ENCODE data around the gene SNX14. TPM values are rescaled to one million over a fixed set of nuclear protein-coding genes. Genes with fewer than 3 reads are reported as not detected.

Gene SNX14
- polyA plus RNA-seq, 1 of the 3 experiments (the other 2 are of a cell fraction) = 40.4 TPM

- WGBS (ENCODE audit: low lambda C conversion rate) = under 1% methylated on average over 42 of the region's 85 CpGs
These were observed 48.5 kb upstream of the SNX14 start for GRCh38 chr6:85641897-85642773.

More at GRCh38 chr6:85641897-85642773, 48.5 kb upstream of the SNX14 start:
- Histone ChIP-seq H3K4me2 (peak overlapping the region; percentile 91), H3K79me2 (ENCODE audit: insufficient read depth) (peaks cover 63% of the 10 kb centered on the region), H3K4me1 (ENCODE audit: control insufficient read depth in 1 of 2, insufficient read depth in 2 of 2, low read depth in 1 of 2, low read length in 1 of 2) (peaks cover 10 to 12% of the 10 kb centered on the region in 2 experiments; a peak in 3 of 4 replicates), H3K9me3 (no peaks in the 10 kb centered on the region), H3F3A (replicated peaks; ENCODE audit: insufficient read depth) (peaks cover 12% of the 10 kb centered on the region), H3K27ac (ENCODE audit: low read depth in 2 of 2, low read length in 1 of 2) (peak overlapping the region; percentile 98), H2AFZ (ENCODE audit: low read depth) (0 out of 2 replicates have a peak overlapping the region, but pooled peaks have one; percentile 29), H3K36me3 (replicated peaks in 1 of 2; ENCODE audit: control insufficient read depth in 1 of 2, insufficient read depth in 2 of 2, low read length in 1 of 2) (peaks cover 30 to 32% of the 10 kb centered on the region in 2 experiments), H3K4me3 (ENCODE audit: low read depth in 2 of 2, low read length in 1 of 2) (peak overlapping the region; percentile 95 to 97), H3K9ac (peak overlapping the region; percentile 99), H3K9me2 (no peaks in the 10 kb centered on the region), H3K27me3 (ENCODE audit: insufficient read depth) (no peaks in the 10 kb centered on the region), H4K20me1 (ENCODE audit: insufficient read depth) (peaks cover 50% of the 10 kb centered on the region)
- ChIA-PET CTCF (interaction anchor here (0.8 to 1.4 kb wide), 3 partner anchors 18 to 49 kb away, joined by 3 to 6 read pairs (median 3); partner anchors contain the start of gene SNX14), POLR2A (interaction anchor here (0.8 to 8.1 kb wide), 12 partner anchors 10 to 1766 kb away, joined by 3 to 149 read pairs (median 7); partner anchors contain the start of genes SNX14 and ZNF292)
- TF ChIP-seq MXI1 (IDR thresholded peaks at IDR 0.05; ENCODE audit: low read depth, low read length) = peak; percentile 97
- TF ChIP-seq USF2 (IDR thresholded peaks at IDR 0.05; ENCODE audit: borderline replicate concordance, low read depth, low read length) = no peak
- TF ChIP-seq PBX3 (IDR thresholded peaks at IDR 0.05) = no peak; the same call in 1 of the 2 replicates
- no peak for TF ChIP-seq RFX5 (IDR thresholded peaks at IDR 0.05; ENCODE audit: low read length)
- 0 out of 2 replicates have a peak, but pooled peaks have one; percentile 27 for TF ChIP-seq TEAD4 (IDR thresholded peaks at IDR 0.05; ENCODE audit: borderline replicate concordance, insufficient read depth)
- peak; percentile 86 for TF ChIP-seq MAX (IDR thresholded peaks at IDR 0.05; ENCODE audit: low read depth)
- TF ChIP-seq USF1 (IDR thresholded peaks at IDR 0.05; ENCODE audit: borderline replicate concordance, low read depth) = peak; percentile 28; the same call in 1 of the 2 replicates
- DNase-seq = peak; percentile 53

Data from SK-N-SH (cell line).